ENCODE data around the gene SPRR2G.

SPRR2G gene

GRCh38 chr1:153127296-153127695, 23.4 kb downstream of the SPRR2G start:
- no peak for TF ChIP-seq FOXP2 (optimal IDR thresholded peaks at IDR 0.05; ENCODE audit: borderline replicate concordance, extremely low read depth, extremely low read length, insufficient read depth)
- TF ChIP-seq SIN3A (IDR thresholded peaks at IDR 0.05; ENCODE audit: borderline replicate concordance, insufficient read depth, low read length): no peak
- TF ChIP-seq REST (IDR thresholded peaks at IDR 0.05; ENCODE audit: insufficient read depth in 1 of 2, low read depth in 2 of 2, low read length in 2 of 2): no peak
- TF ChIP-seq POLR2AphosphoS5 (IDR thresholded peaks at IDR 0.05; ENCODE audit: low read depth, low read length): no peak
- TF ChIP-seq TAF1 (IDR thresholded peaks at IDR 0.05; ENCODE audit: borderline replicate concordance, insufficient read depth, low read length): no peak

GRCh38 chr1:153125536-153125935, 25.2 kb downstream of the SPRR2G start:
- TF ChIP-seq SIN3A (IDR thresholded peaks at IDR 0.05; ENCODE audit: borderline replicate concordance, insufficient read depth, low read length) (no peak), REST (IDR thresholded peaks at IDR 0.05; ENCODE audit: insufficient read depth in 1 of 2, low read depth in 2 of 2, low read length in 2 of 2) (no peak), FOXP2 (optimal IDR thresholded peaks at IDR 0.05; ENCODE audit: borderline replicate concordance, extremely low read depth, extremely low read length, insufficient read depth) (no peak), TAF1 (IDR thresholded peaks at IDR 0.05; ENCODE audit: borderline replicate concordance, insufficient read depth, low read length) (no peak), POLR2AphosphoS5 (IDR thresholded peaks at IDR 0.05; ENCODE audit: low read depth, low read length) (no peak)

- TF ChIP-seq FOXP2 (optimal IDR thresholded peaks at IDR 0.05; ENCODE audit: borderline replicate concordance, extremely low read depth, extremely low read length, insufficient read depth): no peak
- TF ChIP-seq TAF1 (IDR thresholded peaks at IDR 0.05; ENCODE audit: borderline replicate concordance, insufficient read depth, low read length): no peak
- TF ChIP-seq SIN3A (IDR thresholded peaks at IDR 0.05; ENCODE audit: borderline replicate concordance, insufficient read depth, low read length): no peak
- TF ChIP-seq REST (IDR thresholded peaks at IDR 0.05; ENCODE audit: insufficient read depth in 1 of 2, low read depth in 2 of 2, low read length in 2 of 2): no peak
- TF ChIP-seq POLR2AphosphoS5 (IDR thresholded peaks at IDR 0.05; ENCODE audit: low read depth, low read length): no peak
Observed at GRCh38 chr1:153122831-153123421, 27.8 kb downstream of the SPRR2G start.

GRCh38 chr1:153120945-153121344, 29.7 kb downstream of the SPRR2G start:
- TF ChIP-seq REST (IDR thresholded peaks at IDR 0.05; ENCODE audit: insufficient read depth in 1 of 2, low read depth in 2 of 2, low read length in 2 of 2) (no peak), POLR2AphosphoS5 (IDR thresholded peaks at IDR 0.05; ENCODE audit: low read depth, low read length) (no peak), SIN3A (IDR thresholded peaks at IDR 0.05; ENCODE audit: borderline replicate concordance, insufficient read depth, low read length) (no peak)

GRCh38 chr1:153119491-153119971, 31.2 kb downstream of the SPRR2G start:
- TF ChIP-seq SIN3A (IDR thresholded peaks at IDR 0.05; ENCODE audit: borderline replicate concordance, insufficient read depth, low read length): no peak
- no peak for TF ChIP-seq POLR2AphosphoS5 (IDR thresholded peaks at IDR 0.05; ENCODE audit: low read depth, low read length)
- no peak for TF ChIP-seq REST (IDR thresholded peaks at IDR 0.05; ENCODE audit: insufficient read depth in 1 of 2, low read depth in 2 of 2, low read length in 2 of 2)
- TF ChIP-seq FOXP2 (optimal IDR thresholded peaks at IDR 0.05; ENCODE audit: borderline replicate concordance, extremely low read depth, extremely low read length, insufficient read depth): no peak
- no peak for TF ChIP-seq TAF1 (IDR thresholded peaks at IDR 0.05; ENCODE audit: borderline replicate concordance, insufficient read depth, low read length)

All from PFSK-1 (cell line).